GM12872 (cell line): ENCODE data around the gene FBXO27.

Experiments used
- TF ChIP-seq, protein P1 (sequence below): IDR thresholded peaks from 3 replicates; pipeline ENCODE4 v1.5.1; 2011; ENCODE audit warnings: low read depth, mild to moderate bottlenecking, low read length, moderate library complexity; ENCODE audit not compliant: insufficient read depth

Gene FBXO27

DNA sequence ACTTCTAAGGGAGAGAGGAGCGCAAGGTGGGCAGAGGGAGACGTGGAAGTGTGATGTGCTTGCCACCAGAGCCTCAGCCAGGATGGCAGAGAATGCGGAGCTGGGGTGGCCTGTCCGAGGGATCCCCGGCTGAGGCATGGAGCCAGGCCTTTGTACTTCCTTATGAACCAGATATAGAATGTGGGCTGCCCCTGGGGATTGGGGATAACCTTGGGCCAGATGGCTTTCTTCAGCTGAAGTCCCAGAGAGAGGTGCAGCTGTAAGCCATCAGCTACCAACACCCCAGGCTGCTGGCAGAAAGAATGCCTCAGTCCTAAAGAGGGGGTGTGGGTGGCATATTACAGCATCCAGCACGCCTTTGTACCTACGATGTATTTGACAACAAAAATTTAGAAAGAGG is 31.3 kb downstream of the FBXO27 start:
- TF ChIP-seq, protein P1, sequence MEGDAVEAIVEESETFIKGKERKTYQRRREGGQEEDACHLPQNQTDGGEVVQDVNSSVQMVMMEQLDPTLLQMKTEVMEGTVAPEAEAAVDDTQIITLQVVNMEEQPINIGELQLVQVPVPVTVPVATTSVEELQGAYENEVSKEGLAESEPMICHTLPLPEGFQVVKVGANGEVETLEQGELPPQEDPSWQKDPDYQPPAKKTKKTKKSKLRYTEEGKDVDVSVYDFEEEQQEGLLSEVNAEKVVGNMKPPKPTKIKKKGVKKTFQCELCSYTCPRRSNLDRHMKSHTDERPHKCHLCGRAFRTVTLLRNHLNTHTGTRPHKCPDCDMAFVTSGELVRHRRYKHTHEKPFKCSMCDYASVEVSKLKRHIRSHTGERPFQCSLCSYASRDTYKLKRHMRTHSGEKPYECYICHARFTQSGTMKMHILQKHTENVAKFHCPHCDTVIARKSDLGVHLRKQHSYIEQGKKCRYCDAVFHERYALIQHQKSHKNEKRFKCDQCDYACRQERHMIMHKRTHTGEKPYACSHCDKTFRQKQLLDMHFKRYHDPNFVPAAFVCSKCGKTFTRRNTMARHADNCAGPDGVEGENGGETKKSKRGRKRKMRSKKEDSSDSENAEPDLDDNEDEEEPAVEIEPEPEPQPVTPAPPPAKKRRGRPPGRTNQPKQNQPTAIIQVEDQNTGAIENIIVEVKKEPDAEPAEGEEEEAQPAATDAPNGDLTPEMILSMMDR = no peak

DNA sequence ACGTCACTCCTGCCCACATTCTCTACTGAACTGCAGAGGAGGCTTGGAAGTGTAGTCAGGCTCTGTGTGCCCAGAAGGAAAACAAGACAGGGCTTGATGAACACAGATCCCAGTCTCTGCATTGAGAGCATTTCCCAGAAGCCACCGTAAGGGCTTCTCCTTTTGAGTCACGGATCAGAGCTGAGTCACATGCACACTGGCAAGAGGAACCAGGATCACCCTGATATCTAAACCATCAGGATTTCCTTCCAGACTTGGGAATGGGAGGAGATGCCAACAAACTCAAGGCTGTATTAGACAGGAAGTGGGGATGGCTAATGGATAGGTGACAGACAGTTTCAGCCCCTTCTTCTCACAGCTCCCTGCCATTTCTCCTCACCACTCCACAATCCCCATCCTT is 39.1 kb downstream of the FBXO27 start:
- TF ChIP-seq, protein P1 = no peak

DNA sequence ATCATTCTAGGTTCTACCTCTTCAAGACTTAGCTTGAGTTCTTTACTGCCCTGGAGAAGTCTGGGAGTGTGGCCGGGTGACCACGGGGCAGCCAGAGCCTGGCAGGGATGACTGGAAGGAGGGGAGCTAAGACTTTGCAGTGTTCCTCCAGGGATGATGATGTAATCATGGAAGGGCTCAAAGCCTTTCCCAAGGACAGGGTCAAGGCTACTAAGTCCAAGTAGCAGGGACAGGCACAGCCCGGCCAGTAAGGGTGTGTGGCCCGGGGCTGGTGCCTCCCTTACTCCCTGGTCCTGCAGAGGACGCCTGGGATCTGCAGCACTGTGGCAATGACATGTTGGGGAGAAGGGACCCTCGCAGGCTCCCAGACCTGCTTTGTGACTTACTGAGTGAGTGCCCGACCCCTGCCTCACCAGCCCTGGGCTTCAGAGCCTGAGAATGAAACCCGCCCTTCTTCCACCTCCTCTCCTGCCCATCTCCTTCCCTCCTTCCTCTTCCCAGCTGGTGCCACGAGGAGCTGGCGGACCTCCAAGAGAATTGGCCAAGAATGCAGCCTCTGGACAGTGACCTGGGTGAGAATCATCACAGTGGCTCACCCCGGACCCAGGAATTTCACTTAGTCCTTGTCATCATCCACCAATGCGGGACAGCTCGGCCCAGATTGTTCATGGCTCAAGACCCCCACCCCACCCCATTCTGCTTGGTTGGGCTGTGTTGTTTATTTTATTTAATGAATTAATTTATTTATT is 41.2 kb downstream of the FBXO27 start:
- TF ChIP-seq, protein P1 = no peak

DNA sequence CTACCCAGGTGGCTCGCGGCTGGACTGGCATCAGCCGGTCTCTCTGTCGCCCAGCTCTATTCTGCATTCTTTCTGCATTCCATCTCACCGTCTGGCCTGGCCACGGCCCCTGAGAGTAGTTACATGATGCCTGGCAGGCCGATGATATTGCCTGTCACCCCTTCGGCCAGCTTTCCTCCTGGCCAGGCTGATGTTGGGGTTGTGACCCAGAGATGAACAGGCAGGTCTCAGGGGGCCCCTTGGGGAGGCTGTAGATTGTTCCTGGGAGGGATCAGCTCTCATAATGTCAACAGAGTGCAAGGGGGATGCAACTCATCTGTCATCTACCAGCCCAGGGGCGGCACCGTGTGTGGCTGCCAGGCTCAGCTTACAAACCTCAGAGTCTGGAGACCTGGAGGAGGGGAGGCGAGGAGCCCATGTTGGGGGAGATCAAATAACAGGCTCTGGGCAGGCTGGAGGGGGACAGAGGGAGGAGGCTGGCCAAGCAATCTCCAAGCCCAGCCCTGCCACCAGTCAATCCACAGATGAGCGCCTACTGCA is 43.2 kb downstream of the FBXO27 start:
- TF ChIP-seq, protein P1 = no peak

DNA sequence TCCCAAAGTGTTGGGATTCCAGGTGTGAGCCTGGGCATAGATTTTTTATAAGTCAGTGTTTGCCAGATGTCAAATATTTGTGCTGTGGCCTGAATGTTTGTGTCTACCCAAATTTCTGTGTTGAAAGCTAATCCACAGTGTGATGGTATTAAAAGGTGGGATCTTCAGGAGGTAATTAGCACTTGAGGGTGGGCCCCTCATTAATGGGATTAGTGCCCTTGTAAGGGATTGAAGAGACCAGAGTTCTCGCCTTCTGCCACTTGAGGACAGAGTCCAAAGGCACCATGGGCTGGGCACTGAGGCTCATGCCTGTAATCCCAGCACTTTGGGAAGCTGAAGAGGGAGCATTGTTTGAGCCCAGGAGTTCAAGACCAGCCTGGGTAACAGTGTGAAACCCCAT is 47.1 kb downstream of the FBXO27 start:
- TF ChIP-seq, protein P1 = no peak

DNA sequence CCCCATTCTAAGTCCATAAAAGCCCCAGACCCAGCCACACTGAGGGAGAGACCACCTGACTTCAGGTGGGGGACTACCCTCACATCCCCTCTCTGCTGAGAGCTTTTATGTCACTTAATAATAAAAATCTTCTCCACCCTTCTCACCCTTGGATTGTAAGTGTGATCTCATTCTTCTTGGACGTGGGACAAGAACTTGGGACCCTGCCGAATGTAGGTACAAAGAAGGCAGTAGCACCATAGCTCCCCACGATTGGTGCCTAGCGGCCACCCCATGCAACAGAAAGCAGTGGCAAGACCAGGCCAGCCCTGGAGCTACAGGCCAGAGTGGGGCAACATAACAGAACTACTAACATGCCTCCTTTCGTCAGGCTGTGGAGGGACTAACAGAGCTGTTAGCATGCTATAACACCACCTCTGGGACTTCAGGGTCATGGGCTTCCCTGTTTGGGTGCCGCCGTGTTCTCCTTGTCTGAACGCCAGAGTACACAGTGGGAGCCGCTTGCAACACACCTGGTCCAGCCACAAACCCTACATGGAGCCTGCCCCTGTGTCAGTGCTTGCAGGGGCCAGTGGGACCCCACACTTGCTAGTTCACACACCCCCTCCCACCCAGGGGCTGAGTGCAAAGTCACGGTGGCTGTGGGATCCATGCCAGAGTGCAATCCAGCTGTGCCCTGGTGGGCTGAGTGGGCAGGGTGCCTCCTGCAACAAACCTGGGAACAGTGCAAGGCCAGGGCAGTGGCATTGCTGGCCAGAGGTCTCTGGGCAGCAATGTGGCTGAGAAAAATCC is 51.6 kb downstream of the FBXO27 start:
- TF ChIP-seq, protein P1 = no peak

DNA sequence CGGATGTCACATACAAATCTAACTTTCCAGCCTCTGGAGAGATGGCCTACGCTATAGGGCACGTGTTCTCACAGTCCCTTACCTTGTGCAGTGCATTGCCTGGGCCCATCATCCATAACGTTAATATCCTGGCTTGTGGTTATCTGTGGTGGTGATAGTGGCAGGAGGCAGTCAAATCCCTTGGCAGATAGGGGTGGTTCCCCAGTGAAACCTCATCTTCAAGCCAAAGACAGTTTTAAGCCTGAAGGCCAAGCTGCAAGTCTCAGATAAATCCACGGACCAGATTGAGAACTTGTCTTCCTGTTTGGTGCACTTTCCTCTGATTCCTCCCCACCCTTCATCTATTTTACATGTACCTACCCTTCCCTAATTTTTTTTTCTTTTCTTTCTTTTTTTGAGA is 52.5 kb downstream of the FBXO27 start:
- TF ChIP-seq, protein P1 = no peak
